Brain microvascular endothelial cell (primary cell): ENCODE data around the gene SNTA1.
"Not testable (repeated sequence)": the region's sequence is repeated elsewhere in the genome, so short reads cannot be mapped to it uniquely, and the experiment has no call there.

Experiments used
- DNase-seq: peaks from one replicate; pipeline ENCODE4 v3.0.0-alpha.2; 2020
- H3K27ac ChIP-seq: fragments of 250-450 bp; sonication (Bioruptor Pico); 2 replicates; pipeline ENCODE4 v1.5.1; 2020; ENCODE audit warnings: mild to moderate bottlenecking, moderate library complexity
- H3K27me3 ChIP-seq: fragments of 250-450 bp; sonication (Bioruptor Pico); replicated peaks from 2 replicates; pipeline ENCODE4 v1.5.1; 2020; ENCODE audit warnings: mild to moderate bottlenecking
- H3K36me3 ChIP-seq: fragments of 250-450 bp; sonication (Bioruptor Pico); replicated peaks from 2 replicates; pipeline ENCODE4 v1.5.1; 2020; ENCODE audit warnings: mild to moderate bottlenecking
- H3K4me3 ChIP-seq: 2 replicates; pipeline ENCODE4 v1.5.1; 2011; ENCODE audit warnings: low read depth, mild to moderate bottlenecking, control low read depth, low read length, moderate library complexity
- CTCF ChIP-seq: IDR thresholded peaks from 2 replicates; pipeline ENCODE4 v1.5.1; 2011; ENCODE audit warnings: low read depth, mild to moderate bottlenecking, moderate library complexity, low read length, control low read depth, inconsistent platforms; ENCODE audit errors: missing control alignments
- in situ Hi-C: cut with HindIII; loops from 2 replicates; pipeline ENCODE4 v1.10.0; 2017; ENCODE audit warnings: low sequenced_read_pairs, low pct_ligation_motif_present

SNTA1 gene

GRCh38 chr20:33437141-33437911 lies 6.2 kb downstream of the SNTA1 start:
- Histone ChIP-seq H3K36me3 (no peaks in the 10 kb centered on the region), H3K27me3 (no peaks in the 10 kb centered on the region), H3K27ac (no peak overlapping the region), H3K4me3 (no peak overlapping the region)
- no peak for TF ChIP-seq CTCF
- in situ Hi-C loops = no loop called here
- DNase-seq = peak; percentile 69

- no peak for TF ChIP-seq CTCF
- H3K27ac ChIP-seq = no peak overlapping the region
- no peak overlapping the region for H3K4me3 ChIP-seq
- DNase-seq = no peak
- no peaks in the 10 kb centered on the region for H3K27me3 ChIP-seq
- H3K36me3 ChIP-seq = no peaks in the 10 kb centered on the region
- in situ Hi-C loops = no loop called here
Measured at GRCh38 chr20:33434434-33434833, 9.1 kb downstream of the SNTA1 start.

- no peak for DNase-seq
- Histone ChIP-seq H3K27me3 (no peaks in the 10 kb centered on the region), H3K36me3 (no peaks in the 10 kb centered on the region), H3K27ac (no peak overlapping the region), H3K4me3 (no peak overlapping the region)
- in situ Hi-C loops = no loop called here
- TF ChIP-seq CTCF = no peak
Measured at GRCh38 chr20:33433465-33434234, 9.9 kb downstream of the SNTA1 start.

GRCh38 chr20:33431797-33432381 lies 11.7 kb downstream of the SNTA1 start:
- Histone ChIP-seq H3K4me3 (no peak overlapping the region), H3K27me3 (no peaks in the 10 kb centered on the region), H3K27ac (no peak overlapping the region), H3K36me3 (no peaks in the 10 kb centered on the region)
- DNase-seq = no peak
- in situ Hi-C loops = no loop called here
- no peak for TF ChIP-seq CTCF

GRCh38 chr20:33423875-33424274 lies 19.7 kb downstream of the SNTA1 start:
- DNase-seq, H3K27me3 ChIP-seq, H3K27ac ChIP-seq, in situ Hi-C loops, H3K36me3 ChIP-seq, H3K4me3 ChIP-seq: not testable (repeated sequence)

GRCh38 chr20:33423141-33423834 lies 20.3 kb downstream of the SNTA1 start:
- H3K36me3 ChIP-seq = no peaks in the 10 kb centered on the region
- H3K4me3 ChIP-seq = no peak overlapping the region
- in situ Hi-C loops = no loop called here
- DNase-seq = peak; percentile 38
- no peak for TF ChIP-seq CTCF
- no peaks in the 10 kb centered on the region for H3K27me3 ChIP-seq
- H3K27ac ChIP-seq = peak overlapping the region; percentile 10
